ENCODE data around the gene KCNIP4.

- no peak for TF ChIP-seq CTCF (IDR thresholded peaks at IDR 0.05; ENCODE audit: poor library complexity)
- no peak for TF ChIP-seq EZH2 (IDR thresholded peaks at IDR 0.05; ENCODE audit: borderline replicate concordance)
These were observed 1123.1 kb downstream of the KCNIP4 start for GRCh38 chr4:20825505-20825904.

All from hepatocyte (in vitro differentiated cells).